Measurements from ENCODE around the gene GFPT2. TPM values are rescaled to one million over a fixed set of nuclear protein-coding genes. Genes with fewer than 3 reads are reported as not detected.

GFPT2 gene
- total RNA-seq, 4 donors from 2014 or later, result 5.5 to 15.6 (median 6.4) TPM; not detected in 1

GRCh38 chr5:180390441-180391190 is 37.5 kb upstream of the GFPT2 start:
- Histone ChIP-seq H3K9me3 (no peaks in the 10 kb centered on the region), H3K27ac (no peak overlapping the region), H3K4me1 (no peaks in the 10 kb centered on the region), H3K4me3 (no peak overlapping the region), H3K36me3 (no peaks in the 10 kb centered on the region), H3K27me3 (no peaks in the 10 kb centered on the region)
- WGBS, 2 donors, result 65 to 100% methylated on average over 3 to 4 of the region's 15 CpGs
- TF ChIP-seq POLR2A (IDR thresholded peaks at IDR 0.05), result no peak
- TF ChIP-seq, protein P1, sequence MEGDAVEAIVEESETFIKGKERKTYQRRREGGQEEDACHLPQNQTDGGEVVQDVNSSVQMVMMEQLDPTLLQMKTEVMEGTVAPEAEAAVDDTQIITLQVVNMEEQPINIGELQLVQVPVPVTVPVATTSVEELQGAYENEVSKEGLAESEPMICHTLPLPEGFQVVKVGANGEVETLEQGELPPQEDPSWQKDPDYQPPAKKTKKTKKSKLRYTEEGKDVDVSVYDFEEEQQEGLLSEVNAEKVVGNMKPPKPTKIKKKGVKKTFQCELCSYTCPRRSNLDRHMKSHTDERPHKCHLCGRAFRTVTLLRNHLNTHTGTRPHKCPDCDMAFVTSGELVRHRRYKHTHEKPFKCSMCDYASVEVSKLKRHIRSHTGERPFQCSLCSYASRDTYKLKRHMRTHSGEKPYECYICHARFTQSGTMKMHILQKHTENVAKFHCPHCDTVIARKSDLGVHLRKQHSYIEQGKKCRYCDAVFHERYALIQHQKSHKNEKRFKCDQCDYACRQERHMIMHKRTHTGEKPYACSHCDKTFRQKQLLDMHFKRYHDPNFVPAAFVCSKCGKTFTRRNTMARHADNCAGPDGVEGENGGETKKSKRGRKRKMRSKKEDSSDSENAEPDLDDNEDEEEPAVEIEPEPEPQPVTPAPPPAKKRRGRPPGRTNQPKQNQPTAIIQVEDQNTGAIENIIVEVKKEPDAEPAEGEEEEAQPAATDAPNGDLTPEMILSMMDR (IDR thresholded peaks at IDR 0.05), result no peak
- no peak for DNase-seq
- intact Hi-C loops (cut with DNase I), result no loop called here

DNA sequence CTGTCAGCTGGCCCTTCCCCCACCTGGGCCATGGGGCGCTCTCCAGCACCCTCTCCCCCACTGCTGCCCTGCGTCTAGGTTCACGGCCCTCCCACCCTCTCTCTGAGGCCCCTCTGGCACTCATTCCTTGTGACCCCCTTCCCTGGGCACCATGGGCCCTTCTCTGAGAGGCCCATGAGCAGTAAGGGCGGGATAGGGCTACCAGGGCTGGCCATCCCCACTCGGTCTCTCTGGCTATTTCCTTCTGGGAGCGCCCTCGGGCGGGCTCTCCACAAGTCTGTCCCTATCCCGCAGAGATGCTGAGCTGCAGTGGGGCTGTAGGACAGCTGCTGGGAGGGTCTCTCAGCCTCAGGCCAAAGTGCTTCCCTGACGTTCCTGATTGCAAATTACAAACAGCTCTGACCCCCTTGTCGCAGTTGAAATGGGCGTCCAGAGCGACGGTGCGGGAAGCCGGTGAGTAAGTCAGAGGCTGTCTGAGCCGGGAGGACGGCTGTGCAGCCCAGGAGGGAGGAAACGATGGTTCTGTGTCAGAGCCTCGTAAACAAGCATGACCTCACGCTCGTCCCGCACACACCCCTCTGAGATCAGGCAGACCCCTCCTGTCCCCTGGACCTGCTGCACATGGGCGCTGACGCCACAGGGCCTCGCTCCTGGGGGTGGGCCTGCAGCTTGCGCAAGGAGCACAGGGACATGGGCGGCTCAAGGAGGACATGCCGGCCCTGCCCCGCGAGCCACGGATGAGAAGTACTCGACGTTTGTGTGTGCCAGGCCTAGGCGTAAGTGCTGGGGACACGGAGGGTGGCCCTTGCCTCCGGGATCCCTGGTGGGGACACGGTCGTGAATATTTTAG is 36.3 kb upstream of the GFPT2 start:
- no peak for DNase-seq
- TF ChIP-seq POLR2A (IDR thresholded peaks at IDR 0.05), result no peak
- TF ChIP-seq, protein P1 (IDR thresholded peaks at IDR 0.05), result no peak
- Histone ChIP-seq H3K27me3 (peaks cover 0 to 3% (median 0%) of the 10 kb centered on the region in 4 donors), H3K36me3 (no peaks in the 10 kb centered on the region), H3K9me3 (no peaks in the 10 kb centered on the region), H3K4me3 (no peak overlapping the region), H3K4me1 (no peaks in the 10 kb centered on the region), H3K27ac (no peak overlapping the region)
- intact Hi-C loops (cut with DNase I), result no loop called here
- 70 to 72% methylated on average over 13 to 30 of the region's 39 CpGs for WGBS, 2 donors

- Histone ChIP-seq H3K4me1 (no peaks in the 10 kb centered on the region), H3K9me3 (no peaks in the 10 kb centered on the region), H3K36me3 (no peaks in the 10 kb centered on the region), H3K27me3 (peaks cover 0 to 7% (median 0%) of the 10 kb centered on the region in 4 donors), H3K27ac (no peak overlapping the region), H3K4me3 (no peak overlapping the region)
- no peak for DNase-seq
- 90% methylated on average over 6 of the region's 6 CpGs for WGBS, 2 donors
- TF ChIP-seq, protein P1 (IDR thresholded peaks at IDR 0.05), result no peak
- TF ChIP-seq POLR2A (IDR thresholded peaks at IDR 0.05), result no peak
- intact Hi-C loops (cut with DNase I), result no loop called here
These were observed 34.7 kb upstream of the GFPT2 start for GRCh38 chr5:180387798-180388197.

DNA sequence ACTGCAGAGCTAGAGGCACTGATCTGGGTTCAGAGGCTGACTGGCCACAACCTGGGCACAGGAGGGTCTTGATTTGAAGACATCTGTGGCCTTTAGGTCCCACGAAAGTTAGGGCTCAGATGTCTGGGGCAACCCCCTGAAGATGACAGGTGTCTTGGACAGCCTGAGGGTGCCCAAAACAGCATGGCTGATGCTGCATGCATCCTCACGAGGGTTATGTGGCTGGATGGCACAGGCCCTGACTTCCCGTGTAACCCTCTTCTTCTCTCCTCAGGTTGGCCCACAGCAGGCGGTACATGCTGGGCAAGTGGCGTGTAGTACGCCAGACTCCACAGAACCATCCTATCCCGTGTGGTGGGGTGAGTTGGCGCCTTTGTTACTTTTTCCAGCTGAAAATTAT is 29.8 kb upstream of the GFPT2 start:
- TF ChIP-seq, protein P1 (IDR thresholded peaks at IDR 0.05), result no peak
- no peak for TF ChIP-seq POLR2A (IDR thresholded peaks at IDR 0.05)
- Histone ChIP-seq H3K36me3 (no peaks in the 10 kb centered on the region), H3K4me1 (no peaks in the 10 kb centered on the region), H3K27ac (no peak overlapping the region), H3K9me3 (no peaks in the 10 kb centered on the region), H3K4me3 (no peak overlapping the region), H3K27me3 (peaks cover 0 to 21% (median 0%) of the 10 kb centered on the region in 4 donors)
- 85 to 86% methylated on average over 4 to 6 of the region's 8 CpGs for WGBS, 2 donors
- no peak for DNase-seq
- intact Hi-C loops (cut with DNase I), result no loop called here

Measured in esophagus squamous epithelium (tissue), 5 donors.